ENCODE results near the gene LY9. TPM values are rescaled to one million over a fixed set of nuclear protein-coding genes. Genes with fewer than 3 reads are reported as not detected.
"Not testable (repeated sequence)": the region's sequence is repeated elsewhere in the genome, so short reads cannot be mapped to it uniquely, and the experiment has no call there.

Gene LY9
- total RNA-seq, 1 donor from 2014 or later = 0.11 TPM

GRCh38 chr1:160779626-160780397 lies 16.2 kb upstream of the LY9 start:
- TF ChIP-seq CTCF (IDR thresholded peaks at IDR 0.05) = no peak

GRCh38 chr1:160780398-160780755 lies 15.6 kb upstream of the LY9 start:
- H3K9me3 ChIP-seq = no peaks in the 10 kb centered on the region
- no peaks in the 10 kb centered on the region for H3K4me1 ChIP-seq
- no peaks in the 10 kb centered on the region for H3K27me3 ChIP-seq
- H3K4me3 ChIP-seq = no peak overlapping the region
- intact Hi-C loops (cut with DNase I) = no loop called here
- H3K36me3 ChIP-seq = no peaks in the 10 kb centered on the region
- TF ChIP-seq CTCF (IDR thresholded peaks at IDR 0.05) = no peak
- no peak for DNase-seq (ENCODE audit: low spot score in 2 of 2)
- H3K27ac ChIP-seq = no peak overlapping the region

More at GRCh38 chr1:160779626-160780397, 16.2 kb upstream of the LY9 start:
- Histone ChIP-seq H3K4me1 (no peaks in the 10 kb centered on the region), H3K27me3 (no peaks in the 10 kb centered on the region), H3K36me3 (no peaks in the 10 kb centered on the region), H3K27ac (no peak overlapping the region), H3K9me3 (no peaks in the 10 kb centered on the region), H3K4me3 (no peak overlapping the region)
- no peak for DNase-seq (ENCODE audit: low spot score in 2 of 2)
- intact Hi-C loops (cut with DNase I) = no loop called here

- DNase-seq (ENCODE audit: low spot score in 2 of 2) = no peak
- Histone ChIP-seq H3K9me3 (no peaks in the 10 kb centered on the region), H3K36me3 (no peaks in the 10 kb centered on the region), H3K4me1 (no peaks in the 10 kb centered on the region), H3K27ac (no peak overlapping the region), H3K27me3 (no peaks in the 10 kb centered on the region), H3K4me3 (no peak overlapping the region)
- TF ChIP-seq CTCF (IDR thresholded peaks at IDR 0.05) = no peak
- intact Hi-C loops (cut with DNase I) = no loop called here
Observed at GRCh38 chr1:160781186-160781766, 14.7 kb upstream of the LY9 start.

GRCh38 chr1:160781914-160782689 lies 13.9 kb upstream of the LY9 start:
- Histone ChIP-seq H3K9me3 (no peaks in the 10 kb centered on the region), H3K4me1 (no peaks in the 10 kb centered on the region), H3K36me3 (no peaks in the 10 kb centered on the region), H3K27ac (no peak overlapping the region), H3K4me3 (no peak overlapping the region), H3K27me3 (no peaks in the 10 kb centered on the region)
- no peak for TF ChIP-seq CTCF (IDR thresholded peaks at IDR 0.05)
- intact Hi-C loops (cut with DNase I) = no loop called here
- DNase-seq (ENCODE audit: low spot score in 2 of 2) = no peak

GRCh38 chr1:160782988-160783765 lies 12.8 kb upstream of the LY9 start:
- DNase-seq (ENCODE audit: low spot score in 2 of 2); intact Hi-C loops (cut with DNase I); H3K36me3 ChIP-seq; H3K4me3 ChIP-seq; H3K27ac ChIP-seq; H3K4me1 ChIP-seq; H3K27me3 ChIP-seq; H3K9me3 ChIP-seq: not testable (repeated sequence)
